ENCODE results near the gene NRXN2.

DNA sequence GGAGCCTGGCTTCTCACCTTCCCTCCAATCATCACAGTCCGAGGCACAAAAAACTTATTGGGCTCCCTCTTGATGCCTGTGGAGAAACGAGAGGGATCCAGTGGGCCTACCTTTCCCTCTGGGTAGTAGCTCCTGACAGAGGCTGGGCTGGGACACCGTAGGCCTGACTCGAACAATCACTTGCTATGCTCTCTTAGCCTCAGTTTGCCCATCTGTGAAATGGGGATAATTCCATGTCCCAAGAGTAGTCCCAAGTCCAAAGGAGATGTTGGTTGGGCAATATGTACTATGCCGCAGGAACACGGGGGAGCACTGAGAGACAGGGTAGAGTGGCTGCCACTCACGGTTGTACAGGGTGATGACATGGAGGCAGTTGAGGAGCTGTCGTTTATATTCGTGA is 28.6 kb upstream of the NRXN2 start:
- TF ChIP-seq, protein P1, sequence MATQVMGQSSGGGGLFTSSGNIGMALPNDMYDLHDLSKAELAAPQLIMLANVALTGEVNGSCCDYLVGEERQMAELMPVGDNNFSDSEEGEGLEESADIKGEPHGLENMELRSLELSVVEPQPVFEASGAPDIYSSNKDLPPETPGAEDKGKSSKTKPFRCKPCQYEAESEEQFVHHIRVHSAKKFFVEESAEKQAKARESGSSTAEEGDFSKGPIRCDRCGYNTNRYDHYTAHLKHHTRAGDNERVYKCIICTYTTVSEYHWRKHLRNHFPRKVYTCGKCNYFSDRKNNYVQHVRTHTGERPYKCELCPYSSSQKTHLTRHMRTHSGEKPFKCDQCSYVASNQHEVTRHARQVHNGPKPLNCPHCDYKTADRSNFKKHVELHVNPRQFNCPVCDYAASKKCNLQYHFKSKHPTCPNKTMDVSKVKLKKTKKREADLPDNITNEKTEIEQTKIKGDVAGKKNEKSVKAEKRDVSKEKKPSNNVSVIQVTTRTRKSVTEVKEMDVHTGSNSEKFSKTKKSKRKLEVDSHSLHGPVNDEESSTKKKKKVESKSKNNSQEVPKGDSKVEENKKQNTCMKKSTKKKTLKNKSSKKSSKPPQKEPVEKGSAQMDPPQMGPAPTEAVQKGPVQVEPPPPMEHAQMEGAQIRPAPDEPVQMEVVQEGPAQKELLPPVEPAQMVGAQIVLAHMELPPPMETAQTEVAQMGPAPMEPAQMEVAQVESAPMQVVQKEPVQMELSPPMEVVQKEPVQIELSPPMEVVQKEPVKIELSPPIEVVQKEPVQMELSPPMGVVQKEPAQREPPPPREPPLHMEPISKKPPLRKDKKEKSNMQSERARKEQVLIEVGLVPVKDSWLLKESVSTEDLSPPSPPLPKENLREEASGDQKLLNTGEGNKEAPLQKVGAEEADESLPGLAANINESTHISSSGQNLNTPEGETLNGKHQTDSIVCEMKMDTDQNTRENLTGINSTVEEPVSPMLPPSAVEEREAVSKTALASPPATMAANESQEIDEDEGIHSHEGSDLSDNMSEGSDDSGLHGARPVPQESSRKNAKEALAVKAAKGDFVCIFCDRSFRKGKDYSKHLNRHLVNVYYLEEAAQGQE (IDR thresholded peaks at IDR 0.05; ENCODE audit: insufficient read depth in 1 of 2, low read depth in 2 of 2, low read length in 1 of 2): no peak
- TF ChIP-seq, protein P2, sequence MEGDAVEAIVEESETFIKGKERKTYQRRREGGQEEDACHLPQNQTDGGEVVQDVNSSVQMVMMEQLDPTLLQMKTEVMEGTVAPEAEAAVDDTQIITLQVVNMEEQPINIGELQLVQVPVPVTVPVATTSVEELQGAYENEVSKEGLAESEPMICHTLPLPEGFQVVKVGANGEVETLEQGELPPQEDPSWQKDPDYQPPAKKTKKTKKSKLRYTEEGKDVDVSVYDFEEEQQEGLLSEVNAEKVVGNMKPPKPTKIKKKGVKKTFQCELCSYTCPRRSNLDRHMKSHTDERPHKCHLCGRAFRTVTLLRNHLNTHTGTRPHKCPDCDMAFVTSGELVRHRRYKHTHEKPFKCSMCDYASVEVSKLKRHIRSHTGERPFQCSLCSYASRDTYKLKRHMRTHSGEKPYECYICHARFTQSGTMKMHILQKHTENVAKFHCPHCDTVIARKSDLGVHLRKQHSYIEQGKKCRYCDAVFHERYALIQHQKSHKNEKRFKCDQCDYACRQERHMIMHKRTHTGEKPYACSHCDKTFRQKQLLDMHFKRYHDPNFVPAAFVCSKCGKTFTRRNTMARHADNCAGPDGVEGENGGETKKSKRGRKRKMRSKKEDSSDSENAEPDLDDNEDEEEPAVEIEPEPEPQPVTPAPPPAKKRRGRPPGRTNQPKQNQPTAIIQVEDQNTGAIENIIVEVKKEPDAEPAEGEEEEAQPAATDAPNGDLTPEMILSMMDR (IDR thresholded peaks at IDR 0.05): no peak
- TF ChIP-seq POLR2AphosphoS5 (IDR thresholded peaks at IDR 0.05; ENCODE audit: low read depth, low read length): no peak
- TF ChIP-seq SIN3A (IDR thresholded peaks at IDR 0.05; ENCODE audit: borderline replicate concordance, insufficient read depth, low read depth, low read length): no peak
- no peak for TF ChIP-seq TCF7L2 (IDR thresholded peaks at IDR 0.05; ENCODE audit: low read depth, low read length)
